ENCODE measurements around the gene PTPRZ1. TPM values are rescaled to one million over a fixed set of nuclear protein-coding genes. Genes with fewer than 3 reads are reported as not detected.

PTPRZ1 gene
- total RNA-seq, 1 donor from 2014 or later = 11.4 TPM

GRCh38 chr7:121945480-121946236 is 72.7 kb downstream of the PTPRZ1 start:
- H3K9me3 Mint-ChIP-seq (ENCODE audit: unreplicated experiment) = no peaks in the 10 kb centered on the region
- H3K36me3 Mint-ChIP-seq (ENCODE audit: unreplicated experiment) = no peaks in the 10 kb centered on the region
- DNase-seq = no peak
- no peak overlapping the region for H3K27ac Mint-ChIP-seq (ENCODE audit: unreplicated experiment)
- H3K27me3 Mint-ChIP-seq (ENCODE audit: unreplicated experiment) = peaks cover 3% of the 10 kb centered on the region
- no peak for TF ChIP-seq CTCF (IDR thresholded peaks at IDR 0.05; ENCODE audit: partially characterized antibody, unreplicated experiment)
- H3K4me3 Mint-ChIP-seq (ENCODE audit: unreplicated experiment) = no peak overlapping the region
- H3K4me1 Mint-ChIP-seq (ENCODE audit: low read depth, unreplicated experiment) = no peaks in the 10 kb centered on the region

- Mint-ChIP-seq H3K27ac (ENCODE audit: unreplicated experiment) (no peak overlapping the region), H3K4me3 (ENCODE audit: unreplicated experiment) (no peak overlapping the region), H3K9me3 (ENCODE audit: unreplicated experiment) (no peaks in the 10 kb centered on the region), H3K36me3 (ENCODE audit: unreplicated experiment) (no peaks in the 10 kb centered on the region), H3K27me3 (ENCODE audit: unreplicated experiment) (peaks cover 3% of the 10 kb centered on the region), H3K4me1 (ENCODE audit: low read depth, unreplicated experiment) (no peaks in the 10 kb centered on the region)
- TF ChIP-seq CTCF (IDR thresholded peaks at IDR 0.05; ENCODE audit: partially characterized antibody, unreplicated experiment) = no peak
- no peak for DNase-seq
Measured at GRCh38 chr7:121953164-121953563, 80.2 kb downstream of the PTPRZ1 start.

GRCh38 chr7:121953601-121954000 is 80.6 kb downstream of the PTPRZ1 start:
- no peak for DNase-seq
- Mint-ChIP-seq H3K27me3 (ENCODE audit: unreplicated experiment) (peaks cover 3% of the 10 kb centered on the region), H3K27ac (ENCODE audit: unreplicated experiment) (no peak overlapping the region), H3K36me3 (ENCODE audit: unreplicated experiment) (no peaks in the 10 kb centered on the region), H3K9me3 (ENCODE audit: unreplicated experiment) (no peaks in the 10 kb centered on the region), H3K4me3 (ENCODE audit: unreplicated experiment) (no peak overlapping the region), H3K4me1 (ENCODE audit: low read depth, unreplicated experiment) (no peaks in the 10 kb centered on the region)
- TF ChIP-seq CTCF (IDR thresholded peaks at IDR 0.05; ENCODE audit: partially characterized antibody, unreplicated experiment) = no peak

GRCh38 chr7:121954803-121955202 is 81.8 kb downstream of the PTPRZ1 start:
- TF ChIP-seq CTCF (IDR thresholded peaks at IDR 0.05; ENCODE audit: partially characterized antibody, unreplicated experiment) = no peak
- Mint-ChIP-seq H3K4me3 (ENCODE audit: unreplicated experiment) (no peak overlapping the region), H3K9me3 (ENCODE audit: unreplicated experiment) (no peaks in the 10 kb centered on the region), H3K27me3 (ENCODE audit: unreplicated experiment) (peaks cover 2% of the 10 kb centered on the region), H3K27ac (ENCODE audit: unreplicated experiment) (no peak overlapping the region), H3K4me1 (ENCODE audit: low read depth, unreplicated experiment) (no peaks in the 10 kb centered on the region), H3K36me3 (ENCODE audit: unreplicated experiment) (no peaks in the 10 kb centered on the region)
- DNase-seq = no peak

- no peaks in the 10 kb centered on the region for H3K36me3 Mint-ChIP-seq (ENCODE audit: unreplicated experiment)
- no peaks in the 10 kb centered on the region for H3K4me1 Mint-ChIP-seq (ENCODE audit: low read depth, unreplicated experiment)
- TF ChIP-seq CTCF (IDR thresholded peaks at IDR 0.05; ENCODE audit: partially characterized antibody, unreplicated experiment) = no peak
- H3K27ac Mint-ChIP-seq (ENCODE audit: unreplicated experiment) = no peak overlapping the region
- no peaks in the 10 kb centered on the region for H3K9me3 Mint-ChIP-seq (ENCODE audit: unreplicated experiment)
- H3K4me3 Mint-ChIP-seq (ENCODE audit: unreplicated experiment) = no peak overlapping the region
- no peak for DNase-seq
- H3K27me3 Mint-ChIP-seq (ENCODE audit: unreplicated experiment) = no peaks in the 10 kb centered on the region
Measured at GRCh38 chr7:121957626-121958025, 84.7 kb downstream of the PTPRZ1 start.

Measured in glutamatergic neuron (in vitro differentiated cells).